Activated CD4-positive, alpha-beta T cell treated with anti-CD3 and anti-CD28 coated beads for 4 hours (primary cell): ENCODE measurements around the gene NUP35.
"Not testable (repeated sequence)": the region's sequence is repeated elsewhere in the genome, so short reads cannot be mapped to it uniquely, and the experiment has no call there.

Source experiments
- DNase-seq, 2 donors: peaks; one replicate each; pipeline ENCODE4 v3.0.0-alpha.2; 2020

NUP35 gene

DNA sequence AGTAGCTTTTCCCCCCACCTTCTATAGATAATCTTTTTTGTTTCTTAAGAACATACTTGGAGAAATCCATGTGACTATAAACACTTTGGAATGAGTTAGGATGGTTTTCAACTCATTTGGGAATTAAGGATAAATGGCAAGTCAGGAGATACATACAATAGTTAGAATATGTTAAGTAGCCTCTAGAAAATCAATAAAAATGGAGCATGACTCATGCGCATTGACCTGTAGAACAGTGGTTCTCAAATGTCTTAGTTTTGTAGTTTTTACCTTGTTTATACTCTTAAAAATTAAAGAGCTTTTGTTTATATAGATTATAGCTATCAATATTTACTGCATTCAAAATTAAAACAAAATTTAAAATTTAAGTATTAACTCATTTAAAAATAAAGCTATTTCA lies 24.7 kb downstream of the NUP35 start:
- no peak for DNase-seq

GRCh38 chr2:183149489-183149888 lies 25.2 kb downstream of the NUP35 start:
- DNase-seq = no peak

GRCh38 chr2:183152280-183152679 lies 28.0 kb downstream of the NUP35 start:
- DNase-seq = not testable (repeated sequence)

DNA sequence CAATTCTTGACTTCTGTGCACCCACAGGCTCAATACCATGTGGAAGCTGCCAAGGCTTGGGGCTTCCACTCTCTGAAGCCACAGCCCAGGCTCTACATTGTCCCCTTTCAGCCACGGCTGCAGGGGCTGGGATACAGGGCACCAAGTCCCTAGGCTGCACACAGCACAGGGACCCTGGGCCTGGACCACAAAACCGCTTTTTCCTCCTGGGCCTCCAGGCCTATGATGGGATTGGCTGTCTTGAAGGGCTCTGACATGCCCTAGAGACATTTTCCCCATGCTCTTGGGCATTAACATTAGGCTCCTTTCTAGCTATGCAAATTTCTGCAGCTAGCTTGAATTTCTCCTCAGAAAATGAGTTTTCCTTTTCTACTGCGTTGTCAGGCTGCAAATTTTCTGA lies 29.7 kb downstream of the NUP35 start:
- DNase-seq = no peak

DNA sequence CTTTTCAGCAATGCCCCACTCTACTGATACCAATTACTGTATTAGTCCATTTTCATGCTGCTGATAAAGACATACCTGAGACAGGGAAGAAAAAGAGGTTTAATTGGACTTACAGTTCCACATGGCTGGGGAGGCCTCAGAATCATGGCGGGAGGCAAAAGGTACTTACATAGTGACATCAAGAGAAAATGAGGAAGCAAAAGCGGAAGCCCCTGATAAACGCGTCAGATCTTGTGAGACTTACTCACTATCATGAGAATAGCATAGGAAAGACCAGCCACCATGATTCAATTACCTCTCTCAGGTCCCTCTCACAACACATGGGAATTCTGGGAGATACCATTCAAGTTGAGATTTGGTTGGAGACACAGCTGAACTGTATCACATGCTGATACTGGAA lies 30.5 kb downstream of the NUP35 start:
- DNase-seq = not testable (repeated sequence)

- DNase-seq = no peak
Observed at GRCh38 chr2:183157131-183157530, 32.9 kb downstream of the NUP35 start.

DNA sequence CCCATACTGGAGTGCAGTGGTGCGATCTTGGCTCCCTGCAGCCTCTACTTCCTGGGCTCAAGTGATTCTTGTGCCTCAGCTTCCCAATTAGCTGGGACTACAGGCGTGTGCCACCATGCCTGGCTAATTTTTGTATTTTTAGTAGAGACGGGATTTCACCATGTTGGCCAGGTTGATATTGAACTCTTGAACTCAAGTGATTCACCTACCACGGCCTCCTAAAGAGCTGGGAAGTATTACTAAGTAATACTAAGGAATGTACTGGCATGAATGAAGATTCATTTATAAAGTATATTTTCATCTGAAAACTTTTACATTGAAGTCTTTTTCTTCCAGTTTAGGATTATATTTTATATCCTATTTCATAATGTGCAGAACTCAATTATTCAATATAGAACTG lies 38.1 kb downstream of the NUP35 start:
- no peak for DNase-seq

- DNase-seq = no peak
Observed at GRCh38 chr2:183163821-183164649, 39.8 kb downstream of the NUP35 start.

- no peak for DNase-seq
Observed at GRCh38 chr2:183164650-183165015, 40.4 kb downstream of the NUP35 start.

DNA sequence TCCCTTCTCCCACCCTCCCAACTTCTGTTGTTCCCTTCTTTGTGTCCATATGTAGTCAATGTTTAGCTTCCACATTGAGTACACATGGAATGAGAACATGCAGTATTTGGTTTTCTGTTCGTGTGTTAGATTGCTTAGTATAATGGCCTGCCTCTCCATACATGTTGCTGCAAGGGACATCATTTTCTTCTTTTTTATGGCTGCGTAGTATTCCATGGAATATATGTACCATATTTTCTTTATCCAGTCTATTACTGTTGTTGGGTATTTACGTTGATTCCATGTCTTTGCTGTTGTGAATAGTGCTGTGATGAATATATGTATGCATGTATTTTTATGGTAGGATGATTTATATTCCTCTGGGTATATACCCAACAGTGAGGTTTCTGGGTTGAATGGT lies 42.0 kb downstream of the NUP35 start:
- DNase-seq = no peak

GRCh38 chr2:183166976-183167375 lies 42.7 kb downstream of the NUP35 start:
- DNase-seq = not testable (repeated sequence)

DNA sequence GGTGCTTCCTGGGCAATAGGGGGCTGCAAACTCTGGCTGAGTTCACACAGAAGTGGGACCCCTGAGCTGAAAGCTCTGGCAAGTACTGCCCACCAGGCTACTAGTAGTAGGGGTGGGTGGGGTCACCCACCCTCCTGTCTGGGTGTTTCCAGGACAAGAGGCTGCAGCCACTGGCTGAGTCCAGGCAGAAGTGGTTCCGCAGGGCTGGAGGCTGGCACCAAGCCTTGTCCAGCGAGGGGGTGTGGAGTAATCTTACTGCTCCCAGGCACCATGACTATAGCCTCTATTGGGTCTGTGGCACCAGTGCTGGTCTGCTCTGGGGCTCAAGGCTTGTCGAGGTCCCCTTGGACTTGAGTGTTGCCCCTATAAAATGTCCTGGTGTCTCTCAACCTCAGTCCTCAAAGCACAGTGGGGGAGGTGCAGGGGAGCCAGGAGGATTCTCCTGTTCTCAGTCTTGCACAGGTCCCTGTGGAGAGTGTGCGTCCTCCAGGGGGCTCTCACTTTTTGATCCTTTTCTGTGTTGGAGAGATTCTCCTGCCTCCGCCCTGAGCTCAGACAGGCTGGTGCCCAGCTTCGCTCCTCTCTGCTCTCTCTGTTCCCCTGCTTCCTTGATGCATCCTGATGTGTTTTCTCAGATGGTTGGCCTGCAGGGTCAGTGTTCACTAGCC lies 48.1 kb downstream of the NUP35 start:
- no peak for DNase-seq

- DNase-seq = no peak
Observed at GRCh38 chr2:183179156-183179555, 54.9 kb downstream of the NUP35 start.

GRCh38 chr2:183185534-183185933 lies 61.3 kb downstream of the NUP35 start:
- no peak for DNase-seq

- no peak for DNase-seq
Observed at GRCh38 chr2:183186296-183186695, 62.1 kb downstream of the NUP35 start.

GRCh38 chr2:183186766-183187165 lies 62.5 kb downstream of the NUP35 start:
- DNase-seq = no peak

GRCh38 chr2:183192343-183192742 lies 68.1 kb downstream of the NUP35 start:
- DNase-seq = no peak

GRCh38 chr2:183193904-183194303 lies 69.7 kb downstream of the NUP35 start:
- no peak for DNase-seq

GRCh38 chr2:183195397-183195796 lies 71.2 kb downstream of the NUP35 start:
- no peak for DNase-seq

- no peak for DNase-seq
Observed at GRCh38 chr2:183195998-183196409, 71.8 kb downstream of the NUP35 start.

GRCh38 chr2:183204397-183204796 lies 80.2 kb downstream of the NUP35 start:
- no peak for DNase-seq

GRCh38 chr2:183207110-183207509 lies 82.9 kb downstream of the NUP35 start:
- no peak for DNase-seq

- no peak for DNase-seq
Observed at GRCh38 chr2:183209395-183210028, 85.3 kb downstream of the NUP35 start.
